Sigmoid colon (tissue), 4 donors: ENCODE results near the gene THBS1.

ENCODE experiments used
- CTCF ChIP-seq, 4 experiments: fragments of 450-650 bp in 3 of 4; fragments of 200-600 bp in 1 of 4; IDR thresholded peaks; one replicate each; pipeline ENCODE4 v1.5.1; 2016 to 2019; ENCODE audit warnings: antibody characterized with exemption in 4 of 4, mild to moderate bottlenecking in 3 of 4, moderate library complexity in 2 of 4
- EP300 ChIP-seq, 4 donors: sonication (generic); formaldehyde crosslinking; IDR thresholded peaks; one replicate each; pipeline ENCODE4 v1.6.1; 2017; ENCODE audit warnings: antibody characterized with exemption in 4 of 4
- POLR2AphosphoS5 ChIP-seq, 4 donors: sonication (generic); formaldehyde crosslinking; IDR thresholded peaks; one replicate each; pipeline ENCODE4 v1.6.1; 2017; ENCODE audit warnings: antibody characterized with exemption in 4 of 4

GRCh38 chr15:39623529-39623931 lies 42.7 kb downstream of the THBS1 start:
- TF ChIP-seq POLR2AphosphoS5 (IDR thresholded peaks at IDR 0.05) (no peak), CTCF (IDR thresholded peaks at IDR 0.05) (no peak), EP300 (IDR thresholded peaks at IDR 0.05) (no peak)
